Keratinocyte (primary cell): ENCODE measurements around the gene RBM42. TPM values are rescaled to one million over a fixed set of nuclear protein-coding genes. Genes with fewer than 3 reads are reported as not detected.

Experiments
- DNase-seq: peaks from one replicate; pipeline ENCODE4 v3.0.0-alpha.2; 2011; ENCODE audit warnings: low read depth, missing footprints, low spot score
- FAIRE-seq: peaks from 2 replicates; lab custom pipeline; 2011; peaks lifted over from hg19 to GRCh38; lab: Jason Lieb, UNC
- H2AFZ ChIP-seq: 2 replicates; pipeline ENCODE4 v1.6.0; 2012; ENCODE audit warnings: low read length, control low read depth, inconsistent platforms; ENCODE audit not compliant: control insufficient read depth
- H3K27ac ChIP-seq: 2 replicates; pipeline ENCODE4 v1.5.1; 2011; ENCODE audit warnings: low read length; ENCODE audit not compliant: control insufficient read depth, insufficient read depth
- H3K27me3 ChIP-seq: 3 replicates; pipeline ENCODE4 v1.6.0; 2011; ENCODE audit warnings: low read length; ENCODE audit not compliant: control insufficient read depth, insufficient read depth; ENCODE audit errors: extremely low read depth
- H3K36me3 ChIP-seq, 2 experiments: 2 replicates in 1 of 2; 3 replicates in 1 of 2; pipeline ENCODE4 v1.5.1; 2011; ENCODE audit warnings: low read length in 2 of 2, mild to moderate bottlenecking in 1 of 2; ENCODE audit not compliant: control insufficient read depth in 2 of 2, insufficient read depth in 2 of 2; ENCODE audit errors: extremely low read depth in 1 of 2
- H3K4me1 ChIP-seq: 3 replicates; pipeline ENCODE4 v1.5.1; 2011; ENCODE audit warnings: low read length; ENCODE audit not compliant: control insufficient read depth, insufficient read depth; ENCODE audit errors: extremely low read depth
- H3K4me2 ChIP-seq: 3 replicates; pipeline ENCODE4 v1.6.0; 2011; ENCODE audit warnings: low read depth, low read length; ENCODE audit not compliant: control insufficient read depth, insufficient read depth; ENCODE audit errors: extremely low read depth
- H3K4me3 ChIP-seq, 3 experiments: fragments of 200-600 bp in 1 of 3; sonication (generic) in 1 of 3; 2 replicates in 2 of 3; 3 replicates in 1 of 3; pipeline ENCODE4 v1.5.1; 2011 to 2016; ENCODE audit warnings: low read length in 3 of 3, mild to moderate bottlenecking in 3 of 3, control low read depth in 2 of 3, inconsistent platforms in 1 of 3, low read depth in 1 of 3, mixed read lengths in 1 of 3, mixed run types in 1 of 3, moderate library complexity in 1 of 3; ENCODE audit not compliant: control insufficient read depth in 2 of 3, insufficient read depth in 2 of 3; ENCODE audit errors: extremely low read depth in 1 of 3
- H3K79me2 ChIP-seq: 2 replicates; pipeline ENCODE4 v1.6.0; 2012; ENCODE audit warnings: low read length; ENCODE audit not compliant: control insufficient read depth, insufficient read depth
- H3K9ac ChIP-seq: 3 replicates; pipeline ENCODE4 v1.6.0; 2011; ENCODE audit warnings: low read length; ENCODE audit not compliant: control insufficient read depth, insufficient read depth; ENCODE audit errors: extremely low read depth
- H3K9me1 ChIP-seq: 3 replicates; pipeline ENCODE4 v1.6.0; 2011; ENCODE audit warnings: low read length; ENCODE audit not compliant: control insufficient read depth, insufficient read depth; ENCODE audit errors: extremely low read depth
- H3K9me3 ChIP-seq: 2 replicates; pipeline ENCODE4 v1.5.1; 2012; ENCODE audit warnings: low read depth, low read length; ENCODE audit not compliant: control insufficient read depth
- H4K20me1 ChIP-seq: 3 replicates; pipeline ENCODE4 v1.6.0; 2011; ENCODE audit warnings: low read length; ENCODE audit not compliant: control insufficient read depth, insufficient read depth; ENCODE audit errors: extremely low read depth
- CTCF ChIP-seq, 3 experiments: IDR thresholded peaks in 1 of 3; conservative IDR thresholded peaks in 1 of 3; optimal IDR thresholded peaks in 1 of 3; 2 replicates in 2 of 3; 3 replicates in 1 of 3; pipeline versions ENCODE3 to v1.5.1; 2011; ENCODE audit warnings: low read length in 3 of 3, mild to moderate bottlenecking in 3 of 3, moderate library complexity in 2 of 3, control low read depth in 1 of 3, inconsistent platforms in 1 of 3; ENCODE audit not compliant: insufficient read depth in 2 of 3; ENCODE audit errors: extremely low read depth in 1 of 3
- EZH2 ChIP-seq: IDR thresholded peaks from one replicate; pipeline ENCODE4 v1.6.1; 2012; ENCODE audit warnings: inconsistent platforms, mild to moderate bottlenecking, low read length, moderate library complexity
- dilution Hi-C: fragments of 300-500 bp; cut with MboI; formaldehyde crosslinking; loops from one replicate; pipeline ENCODE4 v1.7.0; 2020; ENCODE audit warnings: low sequenced_read_pairs; ENCODE audit not compliant: extremely low pct_ligation_motif_present
- polyA plus RNA-seq, 5 experiments: library from polyadenylated mRNA; depleted of rRNA in 3 of 5; stranded (reverse) in 3 of 5; stranded (forward) in 1 of 5; unstranded in 1 of 5; fragments of >200 nt; gene quantifications; 1 replicate in 1 of 5; 2 replicates in 3 of 5; 3 replicates in 1 of 5; pipeline versions ENCODE4 v1.2.1 to v1.2.3, GENCODE V29; 2011 to 2012; ENCODE audit warnings: missing spikeins in 2 of 5, low read depth in 1 of 5, low replicate concordance in 1 of 5

Gene RBM42
- polyA plus RNA-seq, 1 donor (not counting 4 experiments of a cell fraction or from before 2014, with no cell fraction given) = 29.8 TPM

DNA sequence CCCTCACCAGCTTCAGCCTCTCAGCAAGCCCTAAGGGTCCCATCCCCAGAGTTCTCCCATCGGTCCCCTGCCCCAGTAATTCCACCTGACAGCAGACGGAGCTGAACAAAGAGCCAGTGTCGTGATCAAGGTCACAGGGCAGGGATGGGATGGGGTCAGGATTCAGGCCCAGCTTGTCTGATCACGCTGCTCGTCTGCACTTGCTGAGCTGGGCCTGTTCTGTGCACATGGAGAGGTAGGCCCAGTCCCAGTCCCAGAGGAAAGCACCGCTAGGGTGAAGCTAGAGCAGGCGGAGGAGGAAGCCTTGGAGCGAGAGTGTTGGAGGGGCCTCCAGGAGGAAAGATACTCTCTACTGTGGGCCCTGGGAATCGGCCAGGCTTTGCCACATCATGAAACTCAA, 7.1 kb upstream of the RBM42 start:
- H3K79me2 ChIP-seq = no peaks in the 10 kb centered on the region
- H3K9me1 ChIP-seq = no peaks in the 10 kb centered on the region
- no peak overlapping the region for H3K4me2 ChIP-seq
- no peaks in the 10 kb centered on the region for H4K20me1 ChIP-seq
- H3K4me1 ChIP-seq = no peaks in the 10 kb centered on the region
- no peak overlapping the region for H2AFZ ChIP-seq
- H3K36me3 ChIP-seq = peaks cover 0 to 2% of the 10 kb centered on the region in 2 experiments
- no peak for TF ChIP-seq EZH2
- DNase-seq (no peak), FAIRE-seq (no peak)
- no peak overlapping the region for H3K27ac ChIP-seq
- H3K4me3 ChIP-seq = no peak overlapping the region
- H3K9me3 ChIP-seq = no peaks in the 10 kb centered on the region
- no peak overlapping the region for H3K9ac ChIP-seq
- H3K27me3 ChIP-seq = no peaks in the 10 kb centered on the region
- dilution Hi-C loops = no loop called here

GRCh38 chr19:35622750-35623149, 6.1 kb upstream of the RBM42 start:
- Histone ChIP-seq H3K9me3 (no peaks in the 10 kb centered on the region), H3K79me2 (no peaks in the 10 kb centered on the region), H2AFZ (no peak overlapping the region), H4K20me1 (no peaks in the 10 kb centered on the region), H3K9me1 (no peaks in the 10 kb centered on the region), H3K9ac (no peak overlapping the region), H3K4me3 (no peak overlapping the region), H3K27me3 (no peaks in the 10 kb centered on the region), H3K27ac (no peak overlapping the region), H3K4me2 (no peak overlapping the region), H3K4me1 (no peaks in the 10 kb centered on the region), H3K36me3 (peaks cover 0 to 2% of the 10 kb centered on the region in 2 experiments)
- FAIRE-seq = no peak
- dilution Hi-C loops = no loop called here
- DNase-seq = no peak
- no peak for TF ChIP-seq EZH2
- no peak for TF ChIP-seq CTCF (optimal IDR thresholded peaks at IDR 0.05 in 1 of 3, IDR thresholded peaks at IDR 0.05 in 1 of 3, conservative IDR thresholded peaks at IDR 0.05 in 1 of 3; ENCODE audit: extremely low read depth in 1 of 3, insufficient read depth in 2 of 3, low read length in 3 of 3)

DNA sequence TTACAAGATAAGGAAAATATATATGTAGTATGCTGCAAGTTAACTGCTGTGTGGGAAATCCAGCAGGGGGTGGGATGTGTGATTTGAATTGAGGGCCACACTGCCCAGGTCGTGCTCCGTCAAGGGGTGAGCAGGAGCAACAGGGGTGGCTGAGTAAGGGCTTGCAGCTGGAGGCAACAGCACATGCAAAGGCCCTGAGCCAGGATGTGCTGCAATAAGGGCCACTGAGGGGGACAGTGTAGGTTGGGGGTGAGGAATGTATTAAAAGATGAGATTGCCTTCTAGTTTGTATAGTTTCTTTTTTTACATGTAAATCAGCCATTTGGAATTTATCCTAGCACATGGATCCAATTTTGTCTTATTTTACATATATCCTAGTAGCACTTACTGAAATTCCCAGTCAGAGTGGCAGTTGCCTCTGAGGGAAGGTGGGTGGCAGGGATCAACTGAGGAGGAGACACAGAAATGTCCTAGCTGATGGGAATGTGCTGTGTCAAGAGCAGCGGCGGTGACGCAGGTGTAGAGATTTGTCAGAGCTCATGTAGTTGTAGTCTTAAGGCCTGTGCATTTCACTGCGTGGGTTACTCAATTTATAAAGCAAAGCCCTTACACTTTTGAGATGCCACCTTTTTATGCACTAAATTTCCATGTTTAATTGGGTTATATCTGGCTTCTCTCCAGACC, 5.4 kb upstream of the RBM42 start:
- FAIRE-seq (no peak), DNase-seq (no peak)
- Histone ChIP-seq H3K9me1 (no peaks in the 10 kb centered on the region), H3K9me3 (no peaks in the 10 kb centered on the region), H4K20me1 (no peaks in the 10 kb centered on the region), H3K27me3 (no peaks in the 10 kb centered on the region), H3K4me3 (no peak overlapping the region), H2AFZ (no peak overlapping the region), H3K27ac (no peak overlapping the region), H3K36me3 (peaks cover 0 to 2% of the 10 kb centered on the region in 2 experiments), H3K79me2 (no peaks in the 10 kb centered on the region), H3K4me1 (peaks cover 4% of the 10 kb centered on the region), H3K9ac (no peak overlapping the region), H3K4me2 (no peak overlapping the region)
- dilution Hi-C loops = no loop called here
- TF ChIP-seq EZH2 = no peak
- TF ChIP-seq CTCF (optimal IDR thresholded peaks at IDR 0.05 in 1 of 3, IDR thresholded peaks at IDR 0.05 in 1 of 3, conservative IDR thresholded peaks at IDR 0.05 in 1 of 3; ENCODE audit: extremely low read depth in 1 of 3, insufficient read depth in 2 of 3, low read length in 3 of 3) = no peak
